Hematopoietic multipotent progenitor cell treated with erythropoietin and hydrocortisone succinate and interleukin-3 and kit ligand, for 17 days (in vitro differentiated cells): ENCODE results near the gene PAPPA2.

Experiments
- DNase-seq: peaks from one replicate; pipeline ENCODE4 v3.0.0-alpha.2; 2015; ENCODE audit warnings: low spot score

Gene PAPPA2

GRCh38 chr1:176857632-176858031 lies 394.7 kb downstream of the PAPPA2 start:
- no peak for DNase-seq

GRCh38 chr1:176858433-176858916 lies 395.5 kb downstream of the PAPPA2 start:
- DNase-seq, result no peak

GRCh38 chr1:176863613-176864012 lies 400.6 kb downstream of the PAPPA2 start:
- no peak for DNase-seq

- DNase-seq, result no peak
Observed at GRCh38 chr1:176864211-176864610, 401.2 kb downstream of the PAPPA2 start.

- no peak for DNase-seq
Observed at GRCh38 chr1:176866011-176866714, 403.2 kb downstream of the PAPPA2 start.

- DNase-seq, result no peak
Observed at GRCh38 chr1:176869577-176869976, 406.6 kb downstream of the PAPPA2 start.

GRCh38 chr1:176876966-176877515 lies 414.1 kb downstream of the PAPPA2 start:
- no peak for DNase-seq

GRCh38 chr1:176877557-176877956 lies 414.6 kb downstream of the PAPPA2 start:
- DNase-seq, result no peak

- DNase-seq, result no peak
Observed at GRCh38 chr1:176878750-176879536, 416.0 kb downstream of the PAPPA2 start.

GRCh38 chr1:176879784-176880620 lies 417.0 kb downstream of the PAPPA2 start:
- no peak for DNase-seq

GRCh38 chr1:176880955-176881595 lies 418.1 kb downstream of the PAPPA2 start:
- peak; percentile 56 for DNase-seq

- DNase-seq, result no peak
Observed at GRCh38 chr1:176884286-176884685, 421.3 kb downstream of the PAPPA2 start.

- no peak for DNase-seq
Observed at GRCh38 chr1:176884911-176885310, 421.9 kb downstream of the PAPPA2 start.

GRCh38 chr1:176885341-176885740 lies 422.4 kb downstream of the PAPPA2 start:
- no peak for DNase-seq

- no peak for DNase-seq
Observed at GRCh38 chr1:176885751-176886150, 422.8 kb downstream of the PAPPA2 start.

- no peak for DNase-seq
Observed at GRCh38 chr1:176888471-176889032, 425.6 kb downstream of the PAPPA2 start.

- no peak for DNase-seq
Observed at GRCh38 chr1:176893625-176894352, 430.8 kb downstream of the PAPPA2 start.

GRCh38 chr1:176894450-176894849 lies 431.5 kb downstream of the PAPPA2 start:
- no peak for DNase-seq
